GM19468 (cell line): Measurements from ENCODE around the gene CFAP300.

Experiments
- ATAC-seq: cut with Tn5 transposase; IDR thresholded peaks from one replicate; pipeline ENCODE4 v1.9.1; 2021; ENCODE audit warnings: mild to moderate bottlenecking, moderate library complexity, moderate number of reproducible peaks; ENCODE audit not compliant: unreplicated experiment; ENCODE audit errors: extremely low read depth

The CFAP300 gene

DNA sequence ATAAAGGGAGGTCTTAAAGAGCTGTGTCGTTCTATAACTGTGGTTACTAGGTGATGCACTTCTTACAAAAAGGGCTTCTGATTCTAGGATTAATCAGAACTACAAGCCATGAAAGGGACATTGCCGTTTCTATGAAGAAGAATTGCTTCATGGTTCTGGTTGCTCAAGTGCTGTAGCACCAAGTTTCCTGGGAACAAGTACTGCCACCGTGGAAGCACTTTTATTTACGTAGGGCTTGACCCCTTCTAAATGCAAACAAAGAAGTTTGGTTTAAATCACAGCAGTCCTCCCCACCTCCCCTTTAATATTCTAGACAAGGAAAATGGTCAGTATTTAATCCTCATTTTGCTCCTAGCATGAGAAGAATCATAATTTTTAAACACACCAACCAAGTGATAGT lies 72.8 kb downstream of the CFAP300 start:
- ATAC-seq: no peak

DNA sequence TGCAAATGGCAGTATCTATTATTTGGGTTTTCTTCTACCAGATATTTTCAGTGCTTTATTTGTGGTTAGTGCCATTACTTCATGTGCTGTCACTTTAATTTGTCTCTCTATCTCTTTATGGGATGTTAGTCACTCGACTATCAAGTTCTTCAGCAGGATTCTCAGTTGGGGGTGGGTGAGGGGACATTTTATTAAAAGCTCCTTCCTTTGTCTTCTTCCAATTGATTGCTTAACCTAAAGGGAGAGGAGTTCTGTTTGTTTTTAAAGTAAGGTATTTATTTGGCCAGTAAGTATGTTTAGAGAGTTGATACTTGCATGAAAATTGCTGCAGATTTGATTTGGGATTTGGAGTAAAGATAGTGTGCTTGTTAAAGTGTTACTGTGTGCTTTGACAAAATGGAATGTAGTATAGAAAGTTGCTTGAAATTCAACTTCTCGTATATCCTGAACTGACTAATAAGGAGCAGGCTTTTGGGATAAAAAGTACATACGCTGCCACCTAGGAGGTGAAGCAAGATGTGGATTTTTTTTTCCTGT lies 73.3 kb downstream of the CFAP300 start:
- no peak for ATAC-seq

DNA sequence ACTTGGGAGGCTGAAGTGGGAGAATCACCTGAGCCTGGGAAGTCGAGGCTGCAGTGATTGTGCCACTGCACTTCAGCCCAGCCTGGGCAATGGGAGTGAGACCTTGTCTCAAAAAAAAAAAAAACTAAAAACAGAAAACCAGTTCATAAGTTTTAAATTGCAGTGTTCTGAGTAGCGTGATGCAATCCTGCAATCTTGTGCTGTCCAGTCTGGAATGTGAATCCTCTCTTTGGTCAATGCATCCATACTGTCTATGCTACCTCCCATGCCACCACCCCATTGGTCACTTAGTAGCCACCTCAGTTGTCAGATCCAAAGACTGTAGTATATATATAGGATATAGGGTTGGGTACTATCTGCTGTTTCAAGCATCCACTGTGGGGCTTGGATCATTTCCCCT lies 74.1 kb downstream of the CFAP300 start:
- ATAC-seq: no peak
